ENCODE data around the gene IGSF9B. TPM values are rescaled to one million over a fixed set of nuclear protein-coding genes. Genes with fewer than 3 reads are reported as not detected.

IGSF9B gene
- polyA plus RNA-seq, 2 donors = 0.93 to 5.5 TPM

- H3K36me3 ChIP-seq (ENCODE audit: control insufficient read depth in 2 of 2, insufficient read depth in 2 of 2, low read length in 1 of 2) = no peaks in the 10 kb centered on the region
- 27 to 33% methylated on average over 32 of the region's 32 CpGs for WGBS, 2 donors
- H3K27me3 ChIP-seq (ENCODE audit: control insufficient read depth in 1 of 2, insufficient read depth in 2 of 2, low read length in 2 of 2) = peaks cover 0 to 6% of the 10 kb centered on the region in 2 donors
- peaks cover 10 to 12% of the 10 kb centered on the region in 2 donors for H3K4me1 ChIP-seq (ENCODE audit: control insufficient read depth in 2 of 2, insufficient read depth in 2 of 2, low read length in 1 of 2)
- H3K4me3 ChIP-seq (ENCODE audit: low read depth in 1 of 2, low read length in 2 of 2) = no peak overlapping the region
- no peaks in the 10 kb centered on the region for H3K9me3 ChIP-seq (ENCODE audit: control insufficient read depth in 2 of 2, insufficient read depth in 1 of 2, low read depth in 1 of 2, low read length in 1 of 2)
- peak overlapping the region; percentile 66 to 72 for H3K27ac ChIP-seq (ENCODE audit: low read depth in 2 of 2, low read length in 1 of 2)
These were observed 5.2 kb downstream of the IGSF9B start for GRCh38 chr11:133951327-133952198.

GRCh38 chr11:133950874-133951326, 5.9 kb downstream of the IGSF9B start:
- Histone ChIP-seq H3K27ac (ENCODE audit: low read depth in 2 of 2, low read length in 1 of 2) (peak overlapping the region; percentile 66 to 72), H3K4me1 (ENCODE audit: control insufficient read depth in 2 of 2, insufficient read depth in 2 of 2, low read length in 1 of 2) (peaks cover 11 to 13% of the 10 kb centered on the region in 2 donors), H3K27me3 (ENCODE audit: control insufficient read depth in 1 of 2, insufficient read depth in 2 of 2, low read length in 2 of 2) (peaks cover 0 to 6% of the 10 kb centered on the region in 2 donors), H3K4me3 (ENCODE audit: low read depth in 1 of 2, low read length in 2 of 2) (no peak overlapping the region), H3K36me3 (ENCODE audit: control insufficient read depth in 2 of 2, insufficient read depth in 2 of 2, low read length in 1 of 2) (no peaks in the 10 kb centered on the region), H3K9me3 (ENCODE audit: control insufficient read depth in 2 of 2, insufficient read depth in 1 of 2, low read depth in 1 of 2, low read length in 1 of 2) (no peaks in the 10 kb centered on the region)
- WGBS, 2 donors = 30 to 53% methylated on average over 16 to 17 of the region's 17 CpGs

DNA sequence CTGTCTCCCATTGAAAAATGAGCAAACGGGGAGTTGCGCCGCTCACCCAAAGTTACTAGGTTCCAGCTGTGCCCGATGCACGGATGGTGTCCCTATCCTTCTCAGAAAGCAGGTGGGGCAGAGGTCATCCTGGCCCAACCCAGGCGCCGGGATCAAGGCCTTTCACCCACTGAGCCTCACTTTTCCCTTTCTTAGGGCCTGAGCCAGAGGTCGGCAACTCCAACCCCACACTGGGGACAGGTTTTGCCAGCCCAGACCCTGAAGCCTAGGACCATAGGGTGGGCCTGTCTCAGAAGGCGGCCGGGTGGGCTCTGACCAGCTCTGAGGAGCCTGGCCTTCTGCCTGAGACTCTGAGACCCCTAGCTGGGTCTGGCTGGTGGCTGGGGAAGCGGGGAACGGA, 6.3 kb downstream of the IGSF9B start:
- no peaks in the 10 kb centered on the region for H3K36me3 ChIP-seq (ENCODE audit: control insufficient read depth in 2 of 2, insufficient read depth in 2 of 2, low read length in 1 of 2)
- 88 to 89% methylated on average over 12 of the region's 12 CpGs for WGBS, 2 donors
- peaks cover 0 to 6% of the 10 kb centered on the region in 2 donors for H3K27me3 ChIP-seq (ENCODE audit: control insufficient read depth in 1 of 2, insufficient read depth in 2 of 2, low read length in 2 of 2)
- peaks cover 13 to 18% of the 10 kb centered on the region in 2 donors for H3K4me1 ChIP-seq (ENCODE audit: control insufficient read depth in 2 of 2, insufficient read depth in 2 of 2, low read length in 1 of 2)
- no peaks in the 10 kb centered on the region for H3K9me3 ChIP-seq (ENCODE audit: control insufficient read depth in 2 of 2, insufficient read depth in 1 of 2, low read depth in 1 of 2, low read length in 1 of 2)
- no peak overlapping the region for H3K4me3 ChIP-seq (ENCODE audit: low read depth in 1 of 2, low read length in 2 of 2)
- peak overlapping the region in 1 of 2 donors; percentile 72 for H3K27ac ChIP-seq (ENCODE audit: low read depth in 2 of 2, low read length in 1 of 2)

DNA sequence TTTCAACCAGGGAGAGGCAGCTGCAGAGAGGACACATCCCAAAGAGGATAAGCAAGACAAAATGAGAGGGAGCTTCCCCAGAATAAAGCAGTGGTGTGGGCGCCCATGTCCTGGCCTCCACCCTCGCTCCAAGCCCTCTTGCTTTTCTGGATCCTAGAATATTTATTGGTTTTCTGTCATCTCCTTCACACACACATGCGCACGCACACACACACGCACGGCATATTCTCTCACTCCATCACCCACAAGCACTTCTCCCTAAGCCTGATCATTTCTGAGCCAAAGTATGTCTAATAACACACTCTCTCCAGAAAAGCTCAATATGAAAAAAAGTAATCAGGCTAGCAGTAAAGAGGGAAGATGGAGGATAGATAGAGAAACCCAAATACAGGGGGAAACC, 7.6 kb downstream of the IGSF9B start:
- Histone ChIP-seq H3K36me3 (ENCODE audit: control insufficient read depth in 2 of 2, insufficient read depth in 2 of 2, low read length in 1 of 2) (no peaks in the 10 kb centered on the region), H3K27ac (ENCODE audit: low read depth in 2 of 2, low read length in 1 of 2) (no peak overlapping the region), H3K9me3 (ENCODE audit: control insufficient read depth in 2 of 2, insufficient read depth in 1 of 2, low read depth in 1 of 2, low read length in 1 of 2) (no peaks in the 10 kb centered on the region), H3K4me3 (ENCODE audit: low read depth in 1 of 2, low read length in 2 of 2) (no peak overlapping the region), H3K27me3 (ENCODE audit: control insufficient read depth in 1 of 2, insufficient read depth in 2 of 2, low read length in 2 of 2) (no peaks in the 10 kb centered on the region), H3K4me1 (ENCODE audit: control insufficient read depth in 2 of 2, insufficient read depth in 2 of 2, low read length in 1 of 2) (peaks cover 15 to 26% of the 10 kb centered on the region in 2 donors)
- 84 to 94% methylated on average over 6 of the region's 6 CpGs for WGBS, 2 donors

GRCh38 chr11:133948711-133949110, 8.1 kb downstream of the IGSF9B start:
- 73% methylated on average over 8 to 9 of the region's 9 CpGs for WGBS, 2 donors
- peaks cover 15 to 26% of the 10 kb centered on the region in 2 donors for H3K4me1 ChIP-seq (ENCODE audit: control insufficient read depth in 2 of 2, insufficient read depth in 2 of 2, low read length in 1 of 2)
- H3K27ac ChIP-seq (ENCODE audit: low read depth in 2 of 2, low read length in 1 of 2) = no peak overlapping the region
- H3K27me3 ChIP-seq (ENCODE audit: control insufficient read depth in 1 of 2, insufficient read depth in 2 of 2, low read length in 2 of 2) = no peaks in the 10 kb centered on the region
- H3K9me3 ChIP-seq (ENCODE audit: control insufficient read depth in 2 of 2, insufficient read depth in 1 of 2, low read depth in 1 of 2, low read length in 1 of 2) = no peaks in the 10 kb centered on the region
- no peak overlapping the region for H3K4me3 ChIP-seq (ENCODE audit: low read depth in 1 of 2, low read length in 2 of 2)
- no peaks in the 10 kb centered on the region for H3K36me3 ChIP-seq (ENCODE audit: control insufficient read depth in 2 of 2, insufficient read depth in 2 of 2, low read length in 1 of 2)

DNA sequence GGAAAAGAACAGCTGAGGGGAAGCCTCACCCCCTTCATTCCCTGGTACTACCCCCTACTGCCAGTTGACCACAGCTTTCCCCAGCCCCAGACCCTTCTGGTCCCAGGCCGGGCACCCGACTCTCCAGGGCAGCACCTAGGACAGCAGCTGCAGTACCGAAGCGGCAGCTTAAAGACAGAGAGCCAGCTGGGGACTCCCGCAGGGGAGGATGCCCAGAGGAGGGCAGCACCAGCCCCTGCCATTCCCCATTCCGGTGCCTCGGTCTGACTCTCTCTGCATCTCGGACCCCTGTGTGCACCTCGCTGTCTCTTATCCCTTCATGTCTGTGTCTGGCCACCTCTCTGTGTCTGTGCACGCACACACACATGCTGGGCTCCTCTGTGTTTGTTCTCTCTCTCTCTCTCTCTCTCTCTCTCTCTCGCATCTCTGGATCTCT, 9.4 kb downstream of the IGSF9B start:
- 5% methylated on average over 10 to 11 of the region's 11 CpGs for WGBS, 2 donors
- H3K4me1 ChIP-seq (ENCODE audit: control insufficient read depth in 2 of 2, insufficient read depth in 2 of 2, low read length in 1 of 2) = peaks cover 15 to 26% of the 10 kb centered on the region in 2 donors
- no peaks in the 10 kb centered on the region for H3K27me3 ChIP-seq (ENCODE audit: control insufficient read depth in 1 of 2, insufficient read depth in 2 of 2, low read length in 2 of 2)
- H3K9me3 ChIP-seq (ENCODE audit: control insufficient read depth in 2 of 2, insufficient read depth in 1 of 2, low read depth in 1 of 2, low read length in 1 of 2) = no peaks in the 10 kb centered on the region
- peak overlapping the region in 1 of 2 donors; percentile 37 for H3K27ac ChIP-seq (ENCODE audit: low read depth in 2 of 2, low read length in 1 of 2)
- no peaks in the 10 kb centered on the region for H3K36me3 ChIP-seq (ENCODE audit: control insufficient read depth in 2 of 2, insufficient read depth in 2 of 2, low read length in 1 of 2)
- no peak overlapping the region for H3K4me3 ChIP-seq (ENCODE audit: low read depth in 1 of 2, low read length in 2 of 2)

- H3K4me3 ChIP-seq (ENCODE audit: low read depth in 1 of 2, low read length in 2 of 2) = no peak overlapping the region
- no peaks in the 10 kb centered on the region for H3K9me3 ChIP-seq (ENCODE audit: control insufficient read depth in 2 of 2, insufficient read depth in 1 of 2, low read depth in 1 of 2, low read length in 1 of 2)
- peak overlapping the region in 1 of 2 donors; percentile 37 for H3K27ac ChIP-seq (ENCODE audit: low read depth in 2 of 2, low read length in 1 of 2)
- H3K36me3 ChIP-seq (ENCODE audit: control insufficient read depth in 2 of 2, insufficient read depth in 2 of 2, low read length in 1 of 2) = no peaks in the 10 kb centered on the region
- peaks cover 15 to 26% of the 10 kb centered on the region in 2 donors for H3K4me1 ChIP-seq (ENCODE audit: control insufficient read depth in 2 of 2, insufficient read depth in 2 of 2, low read length in 1 of 2)
- H3K27me3 ChIP-seq (ENCODE audit: control insufficient read depth in 1 of 2, insufficient read depth in 2 of 2, low read length in 2 of 2) = no peaks in the 10 kb centered on the region
- WGBS, 2 donors = 15 to 25% methylated on average over 24 to 26 of the region's 26 CpGs
These were observed 10.0 kb downstream of the IGSF9B start for GRCh38 chr11:133946541-133947318.

- no peak overlapping the region for H3K4me3 ChIP-seq (ENCODE audit: low read depth in 1 of 2, low read length in 2 of 2)
- H3K27ac ChIP-seq (ENCODE audit: low read depth in 2 of 2, low read length in 1 of 2) = peak overlapping the region in 1 of 2 donors; percentile 23
- no peaks in the 10 kb centered on the region for H3K36me3 ChIP-seq (ENCODE audit: control insufficient read depth in 2 of 2, insufficient read depth in 2 of 2, low read length in 1 of 2)
- H3K9me3 ChIP-seq (ENCODE audit: control insufficient read depth in 2 of 2, insufficient read depth in 1 of 2, low read depth in 1 of 2, low read length in 1 of 2) = no peaks in the 10 kb centered on the region
- H3K4me1 ChIP-seq (ENCODE audit: control insufficient read depth in 2 of 2, insufficient read depth in 2 of 2, low read length in 1 of 2) = peaks cover 15 to 20% of the 10 kb centered on the region in 2 donors
- no peaks in the 10 kb centered on the region for H3K27me3 ChIP-seq (ENCODE audit: control insufficient read depth in 1 of 2, insufficient read depth in 2 of 2, low read length in 2 of 2)
- WGBS, 2 donors = 76 to 81% methylated on average over 18 to 20 of the region's 20 CpGs
These were observed 10.7 kb downstream of the IGSF9B start for GRCh38 chr11:133946051-133946450.

GRCh38 chr11:133945087-133945974, 11.4 kb downstream of the IGSF9B start:
- Histone ChIP-seq H3K4me3 (ENCODE audit: low read depth in 1 of 2, low read length in 2 of 2) (no peak overlapping the region), H3K27me3 (ENCODE audit: control insufficient read depth in 1 of 2, insufficient read depth in 2 of 2, low read length in 2 of 2) (no peaks in the 10 kb centered on the region), H3K9me3 (ENCODE audit: control insufficient read depth in 2 of 2, insufficient read depth in 1 of 2, low read depth in 1 of 2, low read length in 1 of 2) (peaks cover 0 to under 1% of the 10 kb centered on the region in 2 donors), H3K36me3 (ENCODE audit: control insufficient read depth in 2 of 2, insufficient read depth in 2 of 2, low read length in 1 of 2) (no peaks in the 10 kb centered on the region), H3K4me1 (ENCODE audit: control insufficient read depth in 2 of 2, insufficient read depth in 2 of 2, low read length in 1 of 2) (peaks cover 15 to 19% of the 10 kb centered on the region in 2 donors), H3K27ac (ENCODE audit: low read depth in 2 of 2, low read length in 1 of 2) (peak overlapping the region in 1 of 2 donors; percentile 65)
- WGBS, 2 donors = 18 to 34% methylated on average over 24 to 27 of the region's 27 CpGs
